NT2/D1 (cell line): ENCODE data around the gene LMOD1.

Experiments used
- SUZ12 ChIP-seq: IDR thresholded peaks from 2 replicates; pipeline ENCODE4 v1.6.1; 2011; ENCODE audit not compliant: insufficient read length, insufficient read depth; ENCODE audit errors: extremely low read depth
- YY1 ChIP-seq: IDR thresholded peaks from 2 replicates; pipeline ENCODE4 v1.6.1; 2011; ENCODE audit not compliant: insufficient read length, insufficient read depth
- ZNF274 ChIP-seq: IDR thresholded peaks from 2 replicates; pipeline ENCODE4 v1.6.1; 2011; ENCODE audit warnings: mild to moderate bottlenecking, low read depth, low read length

DNA sequence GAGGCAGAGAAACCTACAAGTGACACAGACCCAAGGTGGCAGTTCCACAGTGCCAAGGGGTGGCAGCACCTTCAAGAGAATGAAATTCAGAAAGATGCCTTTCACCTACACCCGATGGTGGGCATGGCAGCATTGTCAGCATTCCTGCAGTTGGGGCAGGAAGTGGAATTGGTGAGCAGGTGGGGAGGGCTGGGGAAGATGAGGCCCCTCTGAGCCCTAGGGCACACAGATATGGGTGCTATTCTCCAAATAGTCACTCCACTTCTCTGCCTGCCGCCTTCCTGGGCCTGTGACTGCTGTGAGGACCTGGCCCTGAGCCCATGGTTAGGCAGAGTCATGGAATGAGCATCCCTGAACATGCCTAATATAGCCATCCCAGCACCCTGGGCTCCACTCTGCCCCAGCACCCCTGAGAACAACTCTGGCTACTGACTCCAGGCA lies 49.4 kb downstream of the LMOD1 start:
- TF ChIP-seq YY1 = no peak
- no peak for TF ChIP-seq ZNF274
- no peak for TF ChIP-seq SUZ12
